HepG2 (cell line): ENCODE results near the gene FCHO1. TPM values are rescaled to one million over a fixed set of nuclear protein-coding genes. Genes with fewer than 3 reads are reported as not detected.
A peak's percentile ranks its signal among the peaks of the same experiment; 100 is the strongest.

Experiments used
- ATAC-seq: fragments of 200-7000 bp; cut with Tn5 transposase; 3 replicates; pipeline ENCODE4 v1.9.1; 2020; ENCODE audit warnings: mild to moderate bottlenecking, moderate library complexity
- BruUV-seq: library from RNA; stranded (reverse); fragments of 400-500 nt; replicated peaks from 2 replicates; lab custom pipeline; 2021; lab: Mats Ljungman, UMichigan
- CTCF ChIA-PET: fragments of 300-600 bp; formaldehyde crosslinking; extraction: SDS; loops from one replicate; lab custom pipeline; 2021; ENCODE audit warnings: low total read pairs, inconsistent platforms, low intra/inter-chr PET ratio; lab: Yijun Ruan, JAX
- POLR2A ChIA-PET: fragments of 350-600 bp; sonication (Branson Sonifier 250); formaldehyde crosslinking; loops from one replicate; lab custom pipeline; 2020; ENCODE audit warnings: antibody characterized with exemption, inconsistent platforms; lab: Yijun Ruan, JAX
- DNase-seq: peaks from one replicate; pipeline ENCODE4 v3.0.0-alpha.2; 2015; ENCODE audit warnings: low spot score
- FAIRE-seq: peaks from 3 replicates; lab custom pipeline; 2011; peaks lifted over from hg19 to GRCh38; lab: Jason Lieb, UNC
- H2AFZ ChIP-seq: one replicate; pipeline ENCODE4 v1.6.1; 2011; ENCODE audit warnings: low read length, inconsistent platforms
- H3K27ac ChIP-seq: fragments of 300-600 bp; 3 replicates; pipeline ENCODE4 v1.8.0; 2011; ENCODE audit warnings: mixed run types, mild to moderate bottlenecking, mixed read lengths, low read length, inconsistent platforms; ENCODE audit not compliant: insufficient read depth; ENCODE audit errors: extremely low read length
- H3K27me3 ChIP-seq, 2 experiments: fragments of 200-600 bp in 1 of 2; 2 replicates in 1 of 2; 3 replicates in 1 of 2; pipeline versions ENCODE4 v1.6.0 to v1.8.0; 2011; ENCODE audit warnings: low read length in 2 of 2, mild to moderate bottlenecking in 2 of 2, moderate library complexity in 2 of 2, inconsistent platforms in 1 of 2; ENCODE audit not compliant: insufficient read depth in 2 of 2, control insufficient read depth in 1 of 2
- H3K36me3 ChIP-seq, 2 experiments: fragments of 200-600 bp in 1 of 2; replicated peaks in 1 of 2; 2 replicates in 1 of 2; 3 replicates in 1 of 2; pipeline versions ENCODE4 v1.5.1 to v1.8.0; 2011; ENCODE audit warnings: low read length in 2 of 2, inconsistent platforms in 1 of 2; ENCODE audit not compliant: insufficient read depth in 2 of 2, control insufficient read depth in 1 of 2
- H3K4me1 ChIP-seq: 2 replicates; pipeline ENCODE4 v1.5.1; 2012; ENCODE audit warnings: low read length, inconsistent platforms; ENCODE audit not compliant: insufficient read depth
- H3K4me2 ChIP-seq: 2 replicates; pipeline ENCODE4 v1.6.0; 2011; ENCODE audit warnings: low read depth, low read length, inconsistent platforms
- H3K4me3 ChIP-seq, 3 experiments: fragments of 200-600 bp in 1 of 3; sonication (generic), shearing (Covaris generic) in 1 of 3; replicated peaks in 1 of 3; 2 replicates each; pipeline ENCODE4 v1.5.1; 2011 to 2016; ENCODE audit warnings: low read length in 3 of 3, inconsistent platforms in 2 of 3, low read depth in 2 of 3, mild to moderate bottlenecking in 2 of 3, control low read depth in 1 of 3, mixed read lengths in 1 of 3; ENCODE audit not compliant: insufficient read depth in 1 of 3
- H3K79me2 ChIP-seq: one replicate; pipeline ENCODE4 v1.6.1; 2011; ENCODE audit warnings: low read length, inconsistent platforms; ENCODE audit not compliant: insufficient read depth
- H3K9ac ChIP-seq: 2 replicates; pipeline ENCODE4 v1.6.0; 2011; ENCODE audit warnings: mild to moderate bottlenecking, low read depth, low read length, inconsistent platforms; ENCODE audit not compliant: insufficient read depth
- H3K9me3 ChIP-seq: 2 replicates; pipeline ENCODE4 v1.5.1; 2012; ENCODE audit warnings: mild to moderate bottlenecking, low read length
- H4K20me1 ChIP-seq: 2 replicates; pipeline ENCODE4 v1.6.0; 2011; ENCODE audit warnings: inconsistent platforms, mild to moderate bottlenecking, low read length, moderate library complexity; ENCODE audit not compliant: insufficient read depth
- JARID2 ChIP-seq: sonication (generic); formaldehyde crosslinking; IDR thresholded peaks from 2 replicates; pipeline ENCODE4 v1.8.1; 2023; ENCODE audit warnings: missing genetic modification reagents, inconsistent platforms; ENCODE audit not compliant: insufficient replicate concordance
- MNT ChIP-seq: fragments of 450-650 bp; IDR thresholded peaks from 2 replicates; pipeline ENCODE4 v1.6.1; 2016
- MTA3 ChIP-seq: sonication (generic); formaldehyde crosslinking; IDR thresholded peaks from 2 replicates; pipeline ENCODE4 v1.4.0; 2020; ENCODE audit warnings: missing genetic modification reagents
- NFATC3 ChIP-seq: sonication (generic); formaldehyde crosslinking; IDR thresholded peaks from 2 replicates; pipeline ENCODE4 v1.5.1; 2020; ENCODE audit warnings: mild to moderate bottlenecking, missing genetic modification reagents
- NFYB ChIP-seq: sonication (generic); formaldehyde crosslinking; IDR thresholded peaks from 2 replicates; pipeline ENCODE4 v1.4.0; 2020; ENCODE audit warnings: missing genetic modification reagents
- NFYC ChIP-seq: IDR thresholded peaks from 2 replicates; pipeline ENCODE4 v1.6.1; 2016; ENCODE audit warnings: missing genetic modification reagents, missing compliant biosample characterization
- ZBTB14 ChIP-seq: sonication (generic); formaldehyde crosslinking; IDR thresholded peaks from 2 replicates; pipeline ENCODE4 v1.4.0; 2020; ENCODE audit warnings: missing genetic modification reagents
- ZFP82 ChIP-seq: sonication (generic); formaldehyde crosslinking; IDR thresholded peaks from 2 replicates; pipeline ENCODE4 v1.5.1; 2020; ENCODE audit warnings: mild to moderate bottlenecking, missing genetic modification reagents, borderline replicate concordance
- ZFP90 ChIP-seq: sonication (generic); formaldehyde crosslinking; IDR thresholded peaks from 2 replicates; pipeline ENCODE4 v1.8.0; 2022; ENCODE audit warnings: missing genetic modification reagents, mild to moderate bottlenecking, inconsistent platforms, borderline replicate concordance
- WGBS: methylation state at CpG from one replicate; pipeline ENCODE4 v1.1.6; 2017; ENCODE audit warnings: low lambda C conversion rate; 5-methylcytosine and 5-hydroxymethylcytosine counted together
- in situ Hi-C: cut with HindIII; loops from 2 replicates; pipeline ENCODE4 v1.10.0; 2017; ENCODE audit warnings: low pct_unique_long_range_greater_than_20kb; ENCODE audit not compliant: extremely low pct_ligation_motif_present
- intact Hi-C: fragments of 100-400 bp; cut with micrococcal nuclease; formaldehyde crosslinking; loops from one replicate; pipeline ENCODE4 v1.10.0; 2022; ENCODE audit not compliant: unreplicated experiment
- polyA plus RNA-seq, 8 experiments: library from polyadenylated mRNA; depleted of rRNA in 3 of 8; stranded (reverse) in 7 of 8; unstranded in 1 of 8; fragments of >200 nt; fragmentation: Illumina TruSeq in 4 of 8; extraction: Trizol in 4 of 8; gene quantifications; 2 replicates each; pipeline versions ENCODE4 v1.2.1 to v1.2.3, GENCODE V29; 2011 to 2016; ENCODE audit warnings: low read depth in 4 of 8, missing spikeins in 1 of 8, mixed read lengths in 1 of 8; ENCODE audit not compliant: insufficient read depth in 1 of 8
- total RNA-seq, 5 experiments: library from RNA; depleted of rRNA; stranded (reverse); fragments of >200 nt; fragmentation: Illumina TruSeq; extraction: Trizol; gene quantifications; 2 replicates each; pipeline ENCODE4 v1.2.3, GENCODE V29; 2016; ENCODE audit warnings: low read depth in 1 of 5
- TF ChIP-seq, protein P1 (sequence below): sonication (generic); formaldehyde crosslinking; conservative IDR thresholded peaks from 2 replicates; pipeline ENCODE4 v1.4.0; 2020; ENCODE audit warnings: mild to moderate bottlenecking, missing genetic modification reagents, moderate library complexity
- TF ChIP-seq, protein P2 (sequence below): IDR thresholded peaks from 2 replicates; pipeline ENCODE4 v1.6.1; 2016; ENCODE audit warnings: control low read depth
- TF ChIP-seq, protein P3 (sequence below): sonication (generic); formaldehyde crosslinking; conservative IDR thresholded peaks from 2 replicates; pipeline ENCODE4 v1.4.0; 2020; ENCODE audit warnings: missing genetic modification reagents

Gene FCHO1
- total and polyA plus RNA-seq, 2 of the 13 experiments (the other 11 are each of a cell fraction or from before 2014, with no cell fraction given) = 1.3 to 3.1 TPM

DNA sequence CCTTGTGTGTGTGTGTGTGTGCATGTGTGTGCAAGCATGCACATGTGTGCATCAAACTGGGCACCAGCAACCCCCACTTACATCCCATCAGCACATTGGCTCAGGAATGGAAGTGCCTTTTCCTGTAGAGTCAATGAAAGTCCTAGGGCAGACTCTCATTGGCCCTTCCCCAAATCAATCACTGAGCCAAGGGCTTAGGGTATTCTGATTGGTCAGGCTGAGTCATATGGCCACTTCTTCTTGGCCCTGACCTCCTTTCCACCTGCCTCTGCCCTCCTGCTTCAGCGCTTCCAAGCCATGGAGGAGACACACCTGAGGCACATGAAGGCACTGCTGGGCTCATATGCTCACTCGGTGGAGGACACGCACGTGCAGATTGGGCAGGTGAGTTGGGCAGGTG lies 20.9 kb downstream of the FCHO1 start:
- intact Hi-C loops (no loop called here), in situ Hi-C loops (loop anchor here (5.0 kb wide), 1 partner anchor 65 kb away; no protein-coding TSS in a partner anchor)
- ChIA-PET POLR2A (no interaction called here), CTCF (no interaction called here)
- no peak for TF ChIP-seq NFATC3
- TF ChIP-seq MNT = 0 out of 2 replicates have a peak, but pooled peaks have one; percentile 7
- TF ChIP-seq, protein P1, sequence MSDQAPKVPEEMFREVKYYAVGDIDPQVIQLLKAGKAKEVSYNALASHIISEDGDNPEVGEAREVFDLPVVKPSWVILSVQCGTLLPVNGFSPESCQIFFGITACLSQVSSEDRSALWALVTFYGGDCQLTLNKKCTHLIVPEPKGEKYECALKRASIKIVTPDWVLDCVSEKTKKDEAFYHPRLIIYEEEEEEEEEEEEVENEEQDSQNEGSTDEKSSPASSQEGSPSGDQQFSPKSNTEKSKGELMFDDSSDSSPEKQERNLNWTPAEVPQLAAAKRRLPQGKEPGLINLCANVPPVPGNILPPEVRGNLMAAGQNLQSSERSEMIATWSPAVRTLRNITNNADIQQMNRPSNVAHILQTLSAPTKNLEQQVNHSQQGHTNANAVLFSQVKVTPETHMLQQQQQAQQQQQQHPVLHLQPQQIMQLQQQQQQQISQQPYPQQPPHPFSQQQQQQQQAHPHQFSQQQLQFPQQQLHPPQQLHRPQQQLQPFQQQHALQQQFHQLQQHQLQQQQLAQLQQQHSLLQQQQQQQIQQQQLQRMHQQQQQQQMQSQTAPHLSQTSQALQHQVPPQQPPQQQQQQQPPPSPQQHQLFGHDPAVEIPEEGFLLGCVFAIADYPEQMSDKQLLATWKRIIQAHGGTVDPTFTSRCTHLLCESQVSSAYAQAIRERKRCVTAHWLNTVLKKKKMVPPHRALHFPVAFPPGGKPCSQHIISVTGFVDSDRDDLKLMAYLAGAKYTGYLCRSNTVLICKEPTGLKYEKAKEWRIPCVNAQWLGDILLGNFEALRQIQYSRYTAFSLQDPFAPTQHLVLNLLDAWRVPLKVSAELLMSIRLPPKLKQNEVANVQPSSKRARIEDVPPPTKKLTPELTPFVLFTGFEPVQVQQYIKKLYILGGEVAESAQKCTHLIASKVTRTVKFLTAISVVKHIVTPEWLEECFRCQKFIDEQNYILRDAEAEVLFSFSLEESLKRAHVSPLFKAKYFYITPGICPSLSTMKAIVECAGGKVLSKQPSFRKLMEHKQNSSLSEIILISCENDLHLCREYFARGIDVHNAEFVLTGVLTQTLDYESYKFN = no peak
- TF ChIP-seq MTA3 (CRISPR knock-in tag) = no peak
- TF ChIP-seq NFYC (CRISPR knock-in tag) = peak; percentile 71
- TF ChIP-seq ZFP90 (CRISPR knock-in tag) = no peak
- TF ChIP-seq JARID2 (CRISPR knock-in tag) = no peak
- no peak for TF ChIP-seq ZBTB14 (CRISPR knock-in tag)
- TF ChIP-seq ZFP82 (CRISPR knock-in tag) = no peak
- TF ChIP-seq, protein P2, sequence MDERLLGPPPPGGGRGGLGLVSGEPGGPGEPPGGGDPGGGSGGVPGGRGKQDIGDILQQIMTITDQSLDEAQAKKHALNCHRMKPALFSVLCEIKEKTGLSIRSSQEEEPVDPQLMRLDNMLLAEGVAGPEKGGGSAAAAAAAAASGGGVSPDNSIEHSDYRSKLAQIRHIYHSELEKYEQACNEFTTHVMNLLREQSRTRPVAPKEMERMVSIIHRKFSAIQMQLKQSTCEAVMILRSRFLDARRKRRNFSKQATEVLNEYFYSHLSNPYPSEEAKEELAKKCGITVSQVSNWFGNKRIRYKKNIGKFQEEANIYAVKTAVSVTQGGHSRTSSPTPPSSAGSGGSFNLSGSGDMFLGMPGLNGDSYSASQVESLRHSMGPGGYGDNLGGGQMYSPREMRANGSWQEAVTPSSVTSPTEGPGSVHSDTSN (CRISPR knock-in tag) = 0 out of 2 replicates have a peak, but pooled peaks have one; percentile 47
- TF ChIP-seq, protein P3, sequence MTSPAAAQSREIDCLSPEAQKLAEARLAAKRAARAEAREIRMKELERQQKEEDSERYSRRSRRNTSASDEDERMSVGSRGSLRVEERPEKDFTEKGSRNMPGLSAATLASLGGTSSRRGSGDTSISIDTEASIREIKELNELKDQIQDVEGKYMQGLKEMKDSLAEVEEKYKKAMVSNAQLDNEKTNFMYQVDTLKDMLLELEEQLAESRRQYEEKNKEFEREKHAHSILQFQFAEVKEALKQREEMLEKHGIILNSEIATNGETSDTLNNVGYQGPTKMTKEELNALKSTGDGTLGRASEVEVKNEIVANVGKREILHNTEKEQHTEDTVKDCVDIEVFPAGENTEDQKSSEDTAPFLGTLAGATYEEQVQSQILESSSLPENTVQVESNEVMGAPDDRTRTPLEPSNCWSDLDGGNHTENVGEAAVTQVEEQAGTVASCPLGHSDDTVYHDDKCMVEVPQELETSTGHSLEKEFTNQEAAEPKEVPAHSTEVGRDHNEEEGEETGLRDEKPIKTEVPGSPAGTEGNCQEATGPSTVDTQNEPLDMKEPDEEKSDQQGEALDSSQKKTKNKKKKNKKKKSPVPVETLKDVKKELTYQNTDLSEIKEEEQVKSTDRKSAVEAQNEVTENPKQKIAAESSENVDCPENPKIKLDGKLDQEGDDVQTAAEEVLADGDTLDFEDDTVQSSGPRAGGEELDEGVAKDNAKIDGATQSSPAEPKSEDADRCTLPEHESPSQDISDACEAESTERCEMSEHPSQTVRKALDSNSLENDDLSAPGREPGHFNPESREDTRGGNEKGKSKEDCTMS (CRISPR knock-in tag) = no peak
- peak; percentile 70 for TF ChIP-seq NFYB (CRISPR knock-in tag)
- no peaks in the 10 kb centered on the region for H3K79me2 ChIP-seq
- ATAC-seq (no peak), DNase-seq (no peak), FAIRE-seq (no peak)
- H3K27me3 ChIP-seq = no peaks in the 10 kb centered on the region
- no peaks in the 10 kb centered on the region for H3K9me3 ChIP-seq
- WGBS = 100% methylated on average over 4 of the region's 4 CpGs
- no peaks in the 10 kb centered on the region for H4K20me1 ChIP-seq
- no peak overlapping the region for H3K27ac ChIP-seq
- no peak overlapping the region for H3K4me2 ChIP-seq
- H3K36me3 ChIP-seq = no peaks in the 10 kb centered on the region
- BruUV-seq = no TSS peak
- peaks cover 1% of the 10 kb centered on the region for H3K4me1 ChIP-seq
- no peak overlapping the region for H3K4me3 ChIP-seq
- H2AFZ ChIP-seq = no peak overlapping the region
- H3K9ac ChIP-seq = no peak overlapping the region
